PC-9 (cell line): ENCODE data around the gene DPM2.

ENCODE experiments used
- EZH2 ChIP-seq: fragments of 200-600 bp; sonication (generic); IDR thresholded peaks from 2 replicates; pipeline ENCODE4 v1.8.0; 2017; ENCODE audit warnings: antibody characterized with exemption, low read depth
- TF ChIP-seq, protein P1 (sequence below): fragments of 200-600 bp; sonication (generic); conservative IDR thresholded peaks from 2 replicates; pipeline ENCODE4 v1.6.1; 2017; ENCODE audit warnings: mixed run types, antibody characterized with exemption, mild to moderate bottlenecking, moderate library complexity

DNA sequence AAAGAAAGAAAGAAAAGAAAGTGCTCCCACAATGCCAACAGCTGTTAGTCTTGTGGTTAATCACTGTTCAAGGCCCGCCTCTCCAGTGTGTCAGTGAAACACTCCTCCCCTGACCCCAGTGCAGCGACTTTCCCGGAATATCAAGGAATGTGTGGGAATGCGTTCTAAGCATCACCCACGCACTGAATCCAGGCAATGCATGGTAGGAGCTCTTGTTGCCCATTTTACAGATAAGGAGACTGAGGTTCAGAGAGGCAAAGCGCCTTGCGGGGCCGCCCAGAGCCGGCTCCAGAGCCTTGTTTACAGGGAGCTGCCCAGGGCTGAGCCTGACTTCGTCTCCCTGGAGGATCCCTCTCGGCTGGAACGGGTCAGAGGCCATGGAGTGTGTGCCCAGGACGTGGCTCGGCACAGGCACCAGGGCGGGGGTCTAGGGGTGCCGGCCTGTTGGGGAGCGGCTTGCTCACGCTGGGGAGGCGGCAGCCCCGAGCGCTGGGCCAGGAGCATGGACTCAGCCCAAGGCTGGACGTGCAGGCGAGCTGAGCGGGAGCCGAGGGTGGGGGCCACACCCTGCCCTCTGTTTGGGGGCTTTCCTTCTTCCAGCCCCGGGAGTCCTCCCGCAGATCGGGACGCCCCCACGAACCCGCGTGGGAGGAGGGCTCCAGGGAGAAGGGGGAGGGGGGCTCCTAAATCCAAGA is 39.1 kb downstream of the DPM2 start:
- TF ChIP-seq, protein P1, sequence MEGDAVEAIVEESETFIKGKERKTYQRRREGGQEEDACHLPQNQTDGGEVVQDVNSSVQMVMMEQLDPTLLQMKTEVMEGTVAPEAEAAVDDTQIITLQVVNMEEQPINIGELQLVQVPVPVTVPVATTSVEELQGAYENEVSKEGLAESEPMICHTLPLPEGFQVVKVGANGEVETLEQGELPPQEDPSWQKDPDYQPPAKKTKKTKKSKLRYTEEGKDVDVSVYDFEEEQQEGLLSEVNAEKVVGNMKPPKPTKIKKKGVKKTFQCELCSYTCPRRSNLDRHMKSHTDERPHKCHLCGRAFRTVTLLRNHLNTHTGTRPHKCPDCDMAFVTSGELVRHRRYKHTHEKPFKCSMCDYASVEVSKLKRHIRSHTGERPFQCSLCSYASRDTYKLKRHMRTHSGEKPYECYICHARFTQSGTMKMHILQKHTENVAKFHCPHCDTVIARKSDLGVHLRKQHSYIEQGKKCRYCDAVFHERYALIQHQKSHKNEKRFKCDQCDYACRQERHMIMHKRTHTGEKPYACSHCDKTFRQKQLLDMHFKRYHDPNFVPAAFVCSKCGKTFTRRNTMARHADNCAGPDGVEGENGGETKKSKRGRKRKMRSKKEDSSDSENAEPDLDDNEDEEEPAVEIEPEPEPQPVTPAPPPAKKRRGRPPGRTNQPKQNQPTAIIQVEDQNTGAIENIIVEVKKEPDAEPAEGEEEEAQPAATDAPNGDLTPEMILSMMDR = no peak
- TF ChIP-seq EZH2 = no peak
